Neural cell (in vitro differentiated cells): ENCODE measurements around the gene RGS19. TPM values are rescaled to one million over a fixed set of nuclear protein-coding genes. Genes with fewer than 3 reads are reported as not detected.

Experiments
- H2AFZ ChIP-seq: fragments of 200-600, 300-800 bp; sonication (generic), shearing (Covaris generic); 2 replicates; pipeline ENCODE4 v1.6.0; 2014; ENCODE audit warnings: low read depth, mild to moderate bottlenecking, antibody characterized with exemption, low read length, moderate library complexity
- H3F3A ChIP-seq: fragments of 200-600 bp; shearing (Covaris generic); 2 replicates; pipeline ENCODE4 v1.6.1; 2016; ENCODE audit warnings: mild to moderate bottlenecking, moderate library complexity, mixed read lengths, antibody characterized with exemption, low read length; ENCODE audit not compliant: insufficient read depth, poor library complexity, severe bottlenecking
- H3K27ac ChIP-seq: fragments of 200-600, 300-800 bp; sonication (generic), shearing (Covaris generic); 2 replicates; pipeline ENCODE4 v1.5.1; 2014; ENCODE audit warnings: mild to moderate bottlenecking, low read length, moderate library complexity
- H3K27me3 ChIP-seq: fragments of 300-800, 200-600 bp; sonication (generic), shearing (Covaris generic); 2 replicates; pipeline ENCODE4 v1.6.0; 2014; ENCODE audit warnings: mild to moderate bottlenecking, low read depth, low read length, moderate library complexity; ENCODE audit not compliant: insufficient read depth
- H3K36me3 ChIP-seq: fragments of 300-800, 200-600 bp; sonication (generic), shearing (Covaris generic); 2 replicates; pipeline ENCODE4 v1.5.1; 2014; ENCODE audit warnings: mild to moderate bottlenecking, antibody characterized with exemption, low read length, moderate library complexity; ENCODE audit not compliant: insufficient read depth
- H3K4me2 ChIP-seq: fragments of 300-800, 200-600 bp; sonication (generic), shearing (Covaris generic); 2 replicates; pipeline ENCODE4 v1.6.0; 2014; ENCODE audit warnings: mild to moderate bottlenecking, low read length
- H3K4me3 ChIP-seq: fragments of 300-800, 200-600 bp; sonication (generic), shearing (Covaris generic); 2 replicates; pipeline ENCODE4 v1.5.1; 2014; ENCODE audit warnings: mild to moderate bottlenecking, low read length, moderate library complexity
- H3K79me2 ChIP-seq: fragments of 200-600 bp; shearing (Covaris generic); replicated peaks from 2 replicates; pipeline ENCODE4 v1.6.0; 2014; ENCODE audit warnings: mild to moderate bottlenecking, low read length, moderate library complexity; ENCODE audit not compliant: insufficient read depth
- H3K9ac ChIP-seq: fragments of 300-800, 200-600 bp; sonication (generic), shearing (Covaris generic); 2 replicates; pipeline ENCODE4 v1.6.1; 2016; ENCODE audit warnings: mild to moderate bottlenecking, low read length, mixed read lengths
- H3K9me2 ChIP-seq: fragments of 200-600 bp; shearing (Covaris generic); 2 replicates; pipeline ENCODE4 v1.6.1; 2016; ENCODE audit warnings: mild to moderate bottlenecking, low read length, mixed read lengths; ENCODE audit not compliant: insufficient read depth
- H3K9me3 ChIP-seq: fragments of 200-600, 300-800 bp; sonication (generic), shearing (Covaris generic); 2 replicates; pipeline ENCODE4 v1.6.1; 2016; ENCODE audit warnings: mild to moderate bottlenecking, mixed run types, low read length, moderate library complexity, mixed read lengths
- H4K20me1 ChIP-seq: fragments of 200-600 bp; shearing (Covaris generic); 2 replicates; pipeline ENCODE4 v1.6.1; 2016; ENCODE audit warnings: mild to moderate bottlenecking, mixed run types; ENCODE audit not compliant: insufficient read depth
- CTCF ChIP-seq: fragments of 450-650 bp; IDR thresholded peaks from 2 replicates; pipeline ENCODE4 v1.5.1; 2014; ENCODE audit warnings: antibody characterized with exemption, mild to moderate bottlenecking, moderate library complexity; ENCODE audit not compliant: poor library complexity, severe bottlenecking
- EP300 ChIP-seq: fragments of 450-650 bp; conservative IDR thresholded peaks from 2 replicates; pipeline ENCODE4 v1.6.1; 2014; ENCODE audit warnings: antibody characterized with exemption, mild to moderate bottlenecking, moderate library complexity; ENCODE audit not compliant: poor library complexity, severe bottlenecking
- EZH2 ChIP-seq: fragments of 200-600, 300-800 bp; shearing (Covaris generic), sonication (generic); IDR thresholded peaks from 2 replicates; pipeline ENCODE4 v1.6.1; 2014; ENCODE audit warnings: antibody characterized with exemption, low read length, borderline replicate concordance, mild to moderate bottlenecking; ENCODE audit not compliant: insufficient read depth, poor library complexity, severe bottlenecking
- MXI1 ChIP-seq: fragments of 450-650 bp; conservative IDR thresholded peaks from 2 replicates; pipeline ENCODE4 v1.6.1; 2014; ENCODE audit warnings: antibody characterized with exemption, mild to moderate bottlenecking; ENCODE audit not compliant: poor library complexity, severe bottlenecking
- POLR2AphosphoS5 ChIP-seq: IDR thresholded peaks from 2 replicates; pipeline ENCODE4 v1.6.1; 2012
- RAD21 ChIP-seq: fragments of 450-650 bp; conservative IDR thresholded peaks from 2 replicates; pipeline ENCODE4 v1.6.1; 2014; ENCODE audit warnings: antibody characterized with exemption, mild to moderate bottlenecking, moderate library complexity
- REST ChIP-seq: IDR thresholded peaks from 2 replicates; pipeline ENCODE4 v1.6.1; 2012; ENCODE audit warnings: borderline replicate concordance
- SMC3 ChIP-seq: fragments of 450-650 bp; conservative IDR thresholded peaks from 2 replicates; pipeline ENCODE4 v1.6.1; 2014; ENCODE audit warnings: antibody characterized with exemption, mild to moderate bottlenecking, moderate library complexity; ENCODE audit not compliant: poor library complexity
- TAF1 ChIP-seq: IDR thresholded peaks from 2 replicates; pipeline ENCODE4 v1.6.1; 2012; ENCODE audit warnings: low read depth
- polyA plus RNA-seq: library from polyadenylated mRNA; depleted of rRNA; stranded (reverse); fragments of >200 nt; gene quantifications from 2 replicates; pipeline ENCODE4 v1.2.3, GENCODE V29; 2014

The RGS19 gene
- polyA plus RNA-seq, 1 donor from 2014 or later = 3.4 TPM

GRCh38 chr20:64071341-64072332 is 7.7 kb downstream of the RGS19 start:
- TF ChIP-seq EP300 (no peak), MXI1 (no peak), CTCF (no peak), POLR2AphosphoS5 (no peak), RAD21 (no peak), SMC3 (no peak), TAF1 (no peak), EZH2 (no peak), REST (no peak)
- Histone ChIP-seq H3K79me2 (no peaks in the 10 kb centered on the region), H2AFZ (no peak overlapping the region)

GRCh38 chr20:64070244-64070993 is 8.9 kb downstream of the RGS19 start:
- Histone ChIP-seq H3K9ac (no peak overlapping the region), H4K20me1 (no peaks in the 10 kb centered on the region), H3K27me3 (no peaks in the 10 kb centered on the region), H2AFZ (no peak overlapping the region), H3K36me3 (no peaks in the 10 kb centered on the region), H3K79me2 (no peaks in the 10 kb centered on the region), H3K27ac (no peak overlapping the region), H3K9me3 (no peaks in the 10 kb centered on the region), H3K4me2 (no peak overlapping the region), H3K9me2 (no peaks in the 10 kb centered on the region), H3F3A (no peaks in the 10 kb centered on the region), H3K4me3 (no peak overlapping the region)
- TF ChIP-seq REST = no peak
- TF ChIP-seq CTCF = no peak
- no peak for TF ChIP-seq SMC3
- no peak for TF ChIP-seq RAD21
- TF ChIP-seq EZH2 = no peak
- no peak for TF ChIP-seq TAF1

More at GRCh38 chr20:64071341-64072332, 7.7 kb downstream of the RGS19 start:
- Histone ChIP-seq H3K27ac (no peak overlapping the region), H3K9me2 (no peaks in the 10 kb centered on the region), H3K9ac (no peak overlapping the region), H3K27me3 (no peaks in the 10 kb centered on the region), H3K36me3 (no peaks in the 10 kb centered on the region), H3F3A (no peaks in the 10 kb centered on the region), H3K4me2 (no peak overlapping the region), H3K9me3 (no peaks in the 10 kb centered on the region), H3K4me3 (no peak overlapping the region), H4K20me1 (no peaks in the 10 kb centered on the region)
